WTC11 (cell line): Measurements from ENCODE around the gene RWDD1. TPM values are rescaled to one million over a fixed set of nuclear protein-coding genes. Genes with fewer than 3 reads are reported as not detected.

Source experiments
- PRDM15 ChIP-seq: sonication (generic); formaldehyde crosslinking; IDR thresholded peaks from 2 replicates; pipeline ENCODE4 v1.8.0; 2022; ENCODE audit warnings: missing genetic modification reagents
- total RNA-seq: library from RNA; stranded (reverse); gene quantifications from 3 replicates; pipeline ENCODE4 v1.2.3, GENCODE V29; 2021

The RWDD1 gene
- total RNA-seq, 1 experiment from 2014 or later = 33.8 TPM

DNA sequence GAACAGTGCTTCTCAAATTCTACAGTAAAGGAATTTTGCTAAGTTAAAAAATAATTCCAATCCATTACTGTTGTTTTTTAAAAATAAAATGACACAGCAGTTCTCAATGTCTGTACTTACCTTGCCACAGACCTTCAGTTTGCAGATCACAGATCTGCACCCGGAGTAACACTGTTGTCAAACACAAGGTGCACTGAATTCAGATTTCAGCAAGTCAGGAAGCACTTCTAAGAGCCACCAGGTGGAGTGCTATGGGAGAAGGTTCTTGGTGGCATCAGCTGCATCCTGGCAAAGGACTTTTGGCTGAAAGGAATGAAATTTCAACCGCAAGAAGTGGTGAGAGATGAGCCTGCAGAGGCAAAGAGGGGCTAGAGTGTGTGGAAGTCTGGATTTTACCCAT lies 62.4 kb downstream of the RWDD1 start (continued):
- peak; percentile 63; the same call in 1 of the 2 replicates for TF ChIP-seq PRDM15

Other genes with a start within 250 kb of the RWDD1 start
- gene DSE, start 200.6 kb upstream of the RWDD1 start, total RNA-seq = 66.3 to 78.3 TPM (median 71.2 TPM) in 3 replicates
- 0.21 to 1.4 TPM (median 0.44 TPM) in 3 replicates for gene CALHM6, start 110.1 kb upstream of the RWDD1 start, total RNA-seq
- 0.07 to 0.11 TPM (median 0.09 TPM) in 3 replicates for gene CALHM5, start 59.9 kb upstream of the RWDD1 start, total RNA-seq
- gene TRAPPC3L, start 25.8 kb upstream of the RWDD1 start, total RNA-seq = not detected in 3 replicates
- gene CALHM4, start 17.8 kb upstream of the RWDD1 start, total RNA-seq = not detected in 3 replicates
- 0.34 to 0.57 TPM (median 0.34 TPM) in 3 replicates for gene RSPH4A, start 45.0 kb downstream of the RWDD1 start, total RNA-seq
- gene ZUP1, start 97.3 kb downstream of the RWDD1 start, total RNA-seq = 15.5 to 19.4 TPM (median 16.9 TPM) in 3 replicates
- gene KPNA5, start 109.7 kb downstream of the RWDD1 start, total RNA-seq = 10.0 to 12.7 TPM (median 12.2 TPM) in 3 replicates
- 1.6 to 3.0 TPM (median 1.6 TPM) in 3 replicates for gene FAM162B, start 194.2 kb downstream of the RWDD1 start, total RNA-seq